HepG2 (cell line): Measurements from ENCODE around the gene CCDC57. TPM values are rescaled to one million over a fixed set of nuclear protein-coding genes. Genes with fewer than 3 reads are reported as not detected.

ENCODE experiments used
- ATAD3A ChIP-seq: sonication (generic); formaldehyde crosslinking; IDR thresholded peaks from 2 replicates; pipeline ENCODE4 v1.4.0; 2020; ENCODE audit warnings: missing genetic modification reagents
- BRD4 ChIP-seq: sonication (generic); formaldehyde crosslinking; IDR thresholded peaks from 2 replicates; pipeline ENCODE4 v1.4.0; 2020; ENCODE audit warnings: missing genetic modification reagents
- CEBPB ChIP-seq: IDR thresholded peaks from 2 replicates; pipeline ENCODE4 v1.6.1; 2011; ENCODE audit warnings: low read depth, low read length, improper control_type of control experiment, borderline replicate concordance
- GATAD2A ChIP-seq: IDR thresholded peaks from 2 replicates; pipeline ENCODE4 v1.6.1; 2016
- IRF9 ChIP-seq: sonication (generic); formaldehyde crosslinking; IDR thresholded peaks from 2 replicates; pipeline ENCODE4 v1.8.0; 2022; ENCODE audit warnings: missing genetic modification reagents, mild to moderate bottlenecking, borderline replicate concordance
- PHF20 ChIP-seq: sonication (generic); formaldehyde crosslinking; IDR thresholded peaks from 2 replicates; pipeline ENCODE4 v1.5.0; 2020; ENCODE audit warnings: mild to moderate bottlenecking, missing genetic modification reagents
- RARG ChIP-seq: sonication (generic); formaldehyde crosslinking; IDR thresholded peaks from 2 replicates; pipeline ENCODE4 v1.4.0; 2020; ENCODE audit warnings: low read depth, mild to moderate bottlenecking, missing genetic modification reagents
- REPIN1 ChIP-seq: sonication (generic); formaldehyde crosslinking; IDR thresholded peaks from 2 replicates; pipeline ENCODE4 v1.8.0; 2022; ENCODE audit warnings: missing genetic modification reagents, low read depth, mild to moderate bottlenecking, borderline replicate concordance
- REST ChIP-seq, 2 experiments: IDR thresholded peaks; 2 replicates each; pipeline ENCODE4 v1.6.1; 2011 to 2012; ENCODE audit warnings: low read length in 2 of 2, borderline replicate concordance in 1 of 2, low read depth in 1 of 2, mild to moderate bottlenecking in 1 of 2, moderate library complexity in 1 of 2
- SATB2 ChIP-seq: sonication (generic); formaldehyde crosslinking; IDR thresholded peaks from 2 replicates; pipeline ENCODE4 v1.5.0; 2020; ENCODE audit warnings: missing genetic modification reagents
- ZFP37 ChIP-seq: sonication (generic); formaldehyde crosslinking; IDR thresholded peaks from 2 replicates; pipeline ENCODE4 v1.4.0; 2020; ENCODE audit warnings: missing genetic modification reagents, borderline replicate concordance
- ZFX ChIP-seq: sonication (generic); formaldehyde crosslinking; IDR thresholded peaks from 2 replicates; pipeline ENCODE4 v1.4.0; 2020; ENCODE audit warnings: mild to moderate bottlenecking, low read depth, missing genetic modification reagents, moderate library complexity
- ZGPAT ChIP-seq: IDR thresholded peaks from 2 replicates; pipeline ENCODE4 v1.6.1; 2016; ENCODE audit warnings: mild to moderate bottlenecking
- ZNF10 ChIP-seq: sonication (generic); formaldehyde crosslinking; IDR thresholded peaks from 2 replicates; pipeline ENCODE4 v1.4.0; 2020; ENCODE audit warnings: mild to moderate bottlenecking, low read depth, missing genetic modification reagents, borderline replicate concordance
- ZNF264 ChIP-seq: sonication (generic); formaldehyde crosslinking; IDR thresholded peaks from 2 replicates; pipeline ENCODE4 v1.4.0; 2020; ENCODE audit warnings: missing genetic modification reagents
- ZNF282 ChIP-seq: fragments of 450-650 bp; IDR thresholded peaks from 2 replicates; pipeline ENCODE4 v1.6.1; 2018; ENCODE audit not compliant: partially characterized antibody
- ZNF652 ChIP-seq: IDR thresholded peaks from 2 replicates; pipeline ENCODE4 v1.6.1; 2016; ENCODE audit warnings: low read depth, borderline replicate concordance
- ZNF660 ChIP-seq: sonication (generic); formaldehyde crosslinking; IDR thresholded peaks from 2 replicates; pipeline ENCODE4 v1.5.1; 2020; ENCODE audit warnings: mild to moderate bottlenecking, low read depth, missing genetic modification reagents, borderline replicate concordance
- polyA plus RNA-seq, 8 experiments: library from polyadenylated mRNA; depleted of rRNA in 3 of 8; stranded (reverse) in 7 of 8; unstranded in 1 of 8; fragments of >200 nt; fragmentation: Illumina TruSeq in 4 of 8; extraction: Trizol in 4 of 8; gene quantifications; 2 replicates each; pipeline versions ENCODE4 v1.2.1 to v1.2.3, GENCODE V29; 2011 to 2016; ENCODE audit warnings: low read depth in 4 of 8, missing spikeins in 1 of 8, mixed read lengths in 1 of 8; ENCODE audit not compliant: insufficient read depth in 1 of 8
- total RNA-seq, 5 experiments: library from RNA; depleted of rRNA; stranded (reverse); fragments of >200 nt; fragmentation: Illumina TruSeq; extraction: Trizol; gene quantifications; 2 replicates each; pipeline ENCODE4 v1.2.3, GENCODE V29; 2016; ENCODE audit warnings: low read depth in 1 of 5

CCDC57 gene
- total and polyA plus RNA-seq, 2 of the 13 experiments (the other 11 are each of a cell fraction or from before 2014, with no cell fraction given), result 59.3 to 59.9 TPM

GRCh38 chr17:82217530-82218204, 5.0 kb upstream of the CCDC57 start (continued):
- TF ChIP-seq REST (IDR thresholded peaks at IDR 0.05; ENCODE audit: borderline replicate concordance in 1 of 2, low read depth in 1 of 2, low read length in 2 of 2) (no peak; a peak in 1 of 4 replicates), IRF9 (CRISPR knock-in tag) (peak; percentile 62), ZFX (CRISPR knock-in tag) (peak; percentile 88), REPIN1 (CRISPR knock-in tag) (no peak), ZNF264 (CRISPR knock-in tag) (no peak; the same call in 1 of the 2 replicates), ZNF652 (CRISPR knock-in tag) (no peak), ATAD3A (CRISPR knock-in tag) (peak; percentile 94), CEBPB (peak; percentile 72), ZNF282 (no peak), ZNF660 (CRISPR knock-in tag) (no peak; the same call in 1 of the 2 replicates), ZFP37 (CRISPR knock-in tag) (peak; percentile 40; the same call in 1 of the 2 replicates), RARG (no peak), GATAD2A (CRISPR knock-in tag) (peak; percentile 85; the same call in 1 of the 2 replicates), PHF20 (CRISPR knock-in tag) (peak; percentile 49; the same call in 1 of the 2 replicates), ZGPAT (CRISPR knock-in tag) (peak; percentile 83), ZNF10 (CRISPR knock-in tag) (no peak), BRD4 (no peak), SATB2 (no peak; the same call in 1 of the 2 replicates)
